ENCODE data around the gene SPAG17. TPM values are rescaled to one million over a fixed set of nuclear protein-coding genes. Genes with fewer than 3 reads are reported as not detected.

SPAG17 gene
- total RNA-seq, 1 donor from 2014 or later: not detected

DNA sequence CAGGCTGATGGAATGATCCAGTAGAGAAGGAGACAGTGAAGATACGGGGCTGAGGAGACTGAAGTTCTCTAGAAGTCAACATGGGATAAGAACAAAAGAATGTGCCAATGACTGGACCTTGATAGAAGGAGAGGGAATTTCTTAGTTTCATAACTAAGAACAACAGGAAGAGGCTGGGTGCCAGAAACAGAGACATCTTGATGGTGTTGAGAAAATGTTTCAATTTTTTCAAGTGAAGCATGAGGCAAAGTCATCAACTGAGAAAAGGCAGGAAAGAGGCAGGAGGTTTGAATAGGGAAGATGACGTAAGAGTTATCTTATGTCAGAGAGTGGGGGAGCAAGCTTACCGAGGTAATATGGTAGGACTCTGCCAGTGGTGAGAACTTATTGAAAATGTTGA, 80.1 kb downstream of the SPAG17 start:
- Histone ChIP-seq H3K27me3 (ENCODE audit: low read depth) (peaks cover 6% of the 10 kb centered on the region), H3K27ac (replicated peaks) (no peak overlapping the region), H3K36me3 (no peaks in the 10 kb centered on the region), H3K9me3 (replicated peaks) (no peaks in the 10 kb centered on the region), H3K4me3 (no peak overlapping the region), H3K4me1 (no peaks in the 10 kb centered on the region)
- intact Hi-C loops (cut with micrococcal nuclease): no loop called here
- TF ChIP-seq, protein P1, sequence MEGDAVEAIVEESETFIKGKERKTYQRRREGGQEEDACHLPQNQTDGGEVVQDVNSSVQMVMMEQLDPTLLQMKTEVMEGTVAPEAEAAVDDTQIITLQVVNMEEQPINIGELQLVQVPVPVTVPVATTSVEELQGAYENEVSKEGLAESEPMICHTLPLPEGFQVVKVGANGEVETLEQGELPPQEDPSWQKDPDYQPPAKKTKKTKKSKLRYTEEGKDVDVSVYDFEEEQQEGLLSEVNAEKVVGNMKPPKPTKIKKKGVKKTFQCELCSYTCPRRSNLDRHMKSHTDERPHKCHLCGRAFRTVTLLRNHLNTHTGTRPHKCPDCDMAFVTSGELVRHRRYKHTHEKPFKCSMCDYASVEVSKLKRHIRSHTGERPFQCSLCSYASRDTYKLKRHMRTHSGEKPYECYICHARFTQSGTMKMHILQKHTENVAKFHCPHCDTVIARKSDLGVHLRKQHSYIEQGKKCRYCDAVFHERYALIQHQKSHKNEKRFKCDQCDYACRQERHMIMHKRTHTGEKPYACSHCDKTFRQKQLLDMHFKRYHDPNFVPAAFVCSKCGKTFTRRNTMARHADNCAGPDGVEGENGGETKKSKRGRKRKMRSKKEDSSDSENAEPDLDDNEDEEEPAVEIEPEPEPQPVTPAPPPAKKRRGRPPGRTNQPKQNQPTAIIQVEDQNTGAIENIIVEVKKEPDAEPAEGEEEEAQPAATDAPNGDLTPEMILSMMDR (IDR thresholded peaks at IDR 0.05; ENCODE audit: borderline replicate concordance): no peak
- DNase-seq: no peak

DNA sequence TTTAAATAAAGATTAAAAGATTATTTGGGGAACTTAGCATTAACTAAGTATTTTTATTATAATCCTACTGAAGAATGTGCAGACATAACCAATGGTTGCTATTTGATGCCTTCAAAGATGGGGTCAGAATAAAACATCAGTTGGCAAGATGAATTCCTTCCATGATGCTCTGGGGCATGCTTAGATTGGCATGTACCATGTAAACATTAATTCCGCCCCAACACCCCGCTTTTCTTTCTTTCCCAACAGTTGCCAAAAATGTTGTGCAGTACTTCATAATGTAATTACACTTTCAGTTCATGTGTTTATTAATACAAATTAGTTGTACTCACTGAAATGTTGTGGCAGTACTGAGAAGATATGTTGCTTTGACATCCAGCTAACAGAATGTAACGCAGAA, 82.6 kb downstream of the SPAG17 start:
- Histone ChIP-seq H3K4me1 (no peaks in the 10 kb centered on the region), H3K9me3 (replicated peaks) (no peaks in the 10 kb centered on the region), H3K36me3 (no peaks in the 10 kb centered on the region), H3K4me3 (no peak overlapping the region), H3K27me3 (ENCODE audit: low read depth) (peaks cover 6% of the 10 kb centered on the region), H3K27ac (replicated peaks) (no peak overlapping the region)
- intact Hi-C loops (cut with micrococcal nuclease): no loop called here
- DNase-seq: no peak
- TF ChIP-seq, protein P1 (IDR thresholded peaks at IDR 0.05; ENCODE audit: borderline replicate concordance): no peak

DNA sequence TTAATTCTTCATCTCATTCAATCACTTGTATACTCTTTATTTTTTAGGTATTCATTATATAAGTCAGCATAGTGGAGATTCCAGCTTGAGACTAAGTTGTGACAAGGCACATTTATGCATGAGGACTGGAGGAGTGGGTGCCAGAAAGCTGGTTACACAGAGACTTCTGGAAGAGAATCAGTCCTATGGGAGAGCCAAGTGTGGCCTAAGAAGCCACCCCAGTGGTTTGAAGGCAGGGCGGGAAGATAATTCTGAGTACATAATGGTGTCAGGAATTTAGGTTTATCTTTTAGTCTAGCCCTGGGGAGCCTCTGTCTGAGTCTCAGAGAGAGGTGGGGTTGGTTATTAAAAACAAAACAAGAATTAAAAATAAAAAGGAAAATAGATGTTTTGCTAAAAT, 83.0 kb downstream of the SPAG17 start:
- intact Hi-C loops (cut with micrococcal nuclease): no loop called here
- Histone ChIP-seq H3K4me1 (no peaks in the 10 kb centered on the region), H3K27me3 (ENCODE audit: low read depth) (peaks cover 6% of the 10 kb centered on the region), H3K4me3 (no peak overlapping the region), H3K9me3 (replicated peaks) (no peaks in the 10 kb centered on the region), H3K27ac (replicated peaks) (no peak overlapping the region), H3K36me3 (no peaks in the 10 kb centered on the region)
- TF ChIP-seq, protein P1 (IDR thresholded peaks at IDR 0.05; ENCODE audit: borderline replicate concordance): no peak
- DNase-seq: no peak

DNA sequence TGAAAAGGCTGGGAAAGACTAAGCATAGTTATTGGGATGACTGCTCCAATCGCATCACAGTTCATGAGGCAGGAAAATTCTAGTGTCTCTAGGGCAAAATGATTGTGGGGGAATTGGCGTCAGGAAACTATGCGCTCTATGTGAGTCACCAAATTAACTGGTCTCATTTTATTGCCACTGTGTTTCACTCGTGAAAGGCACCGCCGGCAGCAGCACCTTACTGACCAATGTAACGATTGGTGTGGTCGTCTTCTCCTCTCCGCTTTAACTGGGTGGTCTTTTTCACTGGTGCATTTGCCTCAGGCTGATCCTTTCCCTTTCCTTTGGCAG, 83.5 kb downstream of the SPAG17 start:
- TF ChIP-seq, protein P1 (IDR thresholded peaks at IDR 0.05; ENCODE audit: borderline replicate concordance): no peak
- H3K27me3 ChIP-seq (ENCODE audit: low read depth): peaks cover 6% of the 10 kb centered on the region
- H3K9me3 ChIP-seq (replicated peaks): no peaks in the 10 kb centered on the region
- H3K4me3 ChIP-seq: no peak overlapping the region
- DNase-seq: no peak
- H3K36me3 ChIP-seq: no peaks in the 10 kb centered on the region
- intact Hi-C loops (cut with micrococcal nuclease): no loop called here
- H3K4me1 ChIP-seq: no peaks in the 10 kb centered on the region
- H3K27ac ChIP-seq (replicated peaks): no peak overlapping the region

DNA sequence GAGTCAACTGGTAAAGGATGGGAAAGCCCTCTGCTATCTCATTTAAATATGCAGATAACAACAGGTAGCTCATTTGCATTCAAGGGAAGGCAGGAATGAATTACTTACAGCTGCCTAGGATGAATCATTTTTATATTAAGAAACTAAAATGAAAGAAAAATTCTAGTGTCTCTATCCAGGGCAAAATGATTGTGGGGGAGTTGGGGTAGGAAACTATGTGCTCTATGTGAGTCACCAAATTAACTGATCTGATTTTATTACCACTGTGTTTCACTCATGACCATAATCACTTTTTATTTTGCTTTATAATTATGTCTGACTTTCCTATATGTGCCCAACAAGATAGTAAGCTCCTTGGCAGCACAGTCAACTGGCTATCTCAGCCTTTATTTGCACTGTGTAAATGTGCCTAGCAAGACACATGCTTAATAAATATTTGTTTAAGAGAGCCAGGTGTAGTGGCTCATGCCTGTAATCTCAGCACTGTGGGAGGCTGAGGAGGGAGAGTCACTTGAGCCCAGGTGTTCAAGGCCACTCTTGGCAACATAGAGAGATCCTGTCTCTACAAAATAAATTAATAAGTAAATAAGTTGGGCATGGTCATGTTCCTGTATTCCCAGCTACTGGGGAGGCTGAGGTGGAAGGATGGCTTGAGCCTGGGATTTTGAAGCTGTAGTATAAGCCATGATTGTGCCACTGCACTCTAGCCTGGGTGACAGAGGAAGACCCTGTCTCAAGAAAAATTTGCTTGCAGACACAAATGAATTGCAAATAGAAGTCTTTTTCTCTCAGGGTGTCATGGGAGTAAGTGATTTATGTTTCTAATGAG, 84.1 kb downstream of the SPAG17 start:
- Histone ChIP-seq H3K27me3 (ENCODE audit: low read depth) (peaks cover 6% of the 10 kb centered on the region), H3K4me1 (no peaks in the 10 kb centered on the region), H3K27ac (replicated peaks) (no peak overlapping the region), H3K9me3 (replicated peaks) (no peaks in the 10 kb centered on the region), H3K4me3 (no peak overlapping the region), H3K36me3 (no peaks in the 10 kb centered on the region)
- no peak for DNase-seq
- TF ChIP-seq, protein P1 (IDR thresholded peaks at IDR 0.05; ENCODE audit: borderline replicate concordance): no peak
- intact Hi-C loops (cut with micrococcal nuclease): no loop called here
